ENCODE measurements around the gene ZNF212. TPM values are rescaled to one million over a fixed set of nuclear protein-coding genes. Genes with fewer than 3 reads are reported as not detected.

ZNF212 gene
- total RNA-seq, 1 experiment from 2014 or later = 18.6 TPM

GRCh38 chr7:149202831-149203231 lies 36.6 kb upstream of the ZNF212 start:
- no peak for TF ChIP-seq CTCF (IDR thresholded peaks at IDR 0.05; ENCODE audit: insufficient read depth in 1 of 2, low read depth in 1 of 2, low read length in 1 of 2, severe bottlenecking in 1 of 2, unreplicated experiment in 1 of 2)
- peaks cover 12% of the 10 kb centered on the region for H3K36me3 ChIP-seq (ENCODE audit: control insufficient read depth, insufficient read depth, low read length)

GRCh38 chr7:149205690-149206381 lies 33.6 kb upstream of the ZNF212 start:
- no TSS peak for BruUV-seq (replicated peaks)
- Histone ChIP-seq H3K9me3 (no peaks in the 10 kb centered on the region), H3K36me3 (ENCODE audit: control insufficient read depth, insufficient read depth, low read length) (peaks cover 6% of the 10 kb centered on the region), H3K4me3 (ENCODE audit: low read depth, low read length) (no peak overlapping the region), H3K27me3 (replicated peaks; ENCODE audit: control insufficient read depth, insufficient read depth, low read length) (no peaks in the 10 kb centered on the region), H3K4me1 (peaks cover 11% of the 10 kb centered on the region)
- TF ChIP-seq CTCF (IDR thresholded peaks at IDR 0.05; ENCODE audit: insufficient read depth in 1 of 2, low read depth in 1 of 2, low read length in 1 of 2, severe bottlenecking in 1 of 2, unreplicated experiment in 1 of 2) = no peak
- Mint-ChIP-seq H3K27ac (ENCODE audit: unreplicated experiment) (no peak overlapping the region), H3K36me3 (ENCODE audit: insufficient read depth, unreplicated experiment) (peaks cover 91% of the 10 kb centered on the region), H3K9me3 (ENCODE audit: unreplicated experiment) (no peaks in the 10 kb centered on the region), H3K4me1 (ENCODE audit: low read depth, unreplicated experiment) (peaks cover 17% of the 10 kb centered on the region), H3K4me3 (ENCODE audit: unreplicated experiment) (no peak overlapping the region), H3K27me3 (ENCODE audit: insufficient read depth, unreplicated experiment) (no peaks in the 10 kb centered on the region)
- ChIA-PET POLR2A (interaction anchor here (0.6 kb wide), 1 partner anchor 27 kb away, joined by 5 read pairs; no protein-coding TSS in a partner anchor), CTCF (no interaction called here)
- peak in 1 of 2 experiments; percentile 49 for DNase-seq
- intact Hi-C loops (cut with micrococcal nuclease; ENCODE audit: unreplicated experiment) = no loop called here

More at GRCh38 chr7:149202831-149203231, 36.6 kb upstream of the ZNF212 start:
- peaks cover 11% of the 10 kb centered on the region for H3K4me1 ChIP-seq
- H3K36me3 Mint-ChIP-seq (ENCODE audit: insufficient read depth, unreplicated experiment) = peaks cover 89% of the 10 kb centered on the region
- no peaks in the 10 kb centered on the region for H3K9me3 Mint-ChIP-seq (ENCODE audit: unreplicated experiment)
- CTCF ChIA-PET = no interaction called here
- DNase-seq = no peak
- H3K4me3 Mint-ChIP-seq (ENCODE audit: unreplicated experiment) = no peak overlapping the region
- intact Hi-C loops (cut with micrococcal nuclease; ENCODE audit: unreplicated experiment) = no loop called here
- no peaks in the 10 kb centered on the region for H3K27me3 Mint-ChIP-seq (ENCODE audit: insufficient read depth, unreplicated experiment)
- H3K4me1 Mint-ChIP-seq (ENCODE audit: low read depth, unreplicated experiment) = peaks cover 17% of the 10 kb centered on the region
- no peaks in the 10 kb centered on the region for H3K9me3 ChIP-seq
- BruUV-seq (replicated peaks) = no TSS peak
- no peak overlapping the region for H3K27ac Mint-ChIP-seq (ENCODE audit: unreplicated experiment)
- POLR2A ChIA-PET = no interaction called here
- H3K27me3 ChIP-seq (replicated peaks; ENCODE audit: control insufficient read depth, insufficient read depth, low read length) = no peaks in the 10 kb centered on the region
- no peak overlapping the region for H3K4me3 ChIP-seq (ENCODE audit: low read depth, low read length)

GRCh38 chr7:149207324-149208035 lies 32.0 kb upstream of the ZNF212 start:
- ChIA-PET CTCF (no interaction called here), POLR2A (no interaction called here)
- TF ChIP-seq CTCF (IDR thresholded peaks at IDR 0.05; ENCODE audit: insufficient read depth in 1 of 2, low read depth in 1 of 2, low read length in 1 of 2, severe bottlenecking in 1 of 2, unreplicated experiment in 1 of 2) = no peak
- Mint-ChIP-seq H3K4me3 (ENCODE audit: unreplicated experiment) (no peak overlapping the region), H3K36me3 (ENCODE audit: insufficient read depth, unreplicated experiment) (peaks cover 91% of the 10 kb centered on the region), H3K27ac (ENCODE audit: unreplicated experiment) (no peak overlapping the region), H3K9me3 (ENCODE audit: unreplicated experiment) (no peaks in the 10 kb centered on the region), H3K27me3 (ENCODE audit: insufficient read depth, unreplicated experiment) (no peaks in the 10 kb centered on the region), H3K4me1 (ENCODE audit: low read depth, unreplicated experiment) (peaks cover 17% of the 10 kb centered on the region)
- Histone ChIP-seq H3K27me3 (replicated peaks; ENCODE audit: control insufficient read depth, insufficient read depth, low read length) (no peaks in the 10 kb centered on the region), H3K4me1 (peaks cover 11% of the 10 kb centered on the region), H3K9me3 (no peaks in the 10 kb centered on the region), H3K4me3 (ENCODE audit: low read depth, low read length) (no peak overlapping the region), H3K36me3 (ENCODE audit: control insufficient read depth, insufficient read depth, low read length) (peaks cover 6% of the 10 kb centered on the region)
- DNase-seq = no peak
- intact Hi-C loops (cut with micrococcal nuclease; ENCODE audit: unreplicated experiment) = no loop called here
- no TSS peak for BruUV-seq (replicated peaks)
